Measurements from ENCODE around the gene PPP1R37. TPM values are rescaled to one million over a fixed set of nuclear protein-coding genes. Genes with fewer than 3 reads are reported as not detected.
A peak's percentile ranks its signal among the peaks of the same experiment; 100 is the strongest.

PPP1R37 gene
- polyA plus RNA-seq, 3 donors, result 0.10 to 11.8 (median 0.22) TPM

GRCh38 chr19:45180936-45181335 is 88.0 kb downstream of the PPP1R37 start:
- intact Hi-C loops (cut with micrococcal nuclease), result no loop called here
- peaks cover 0 to 2% (median 0%) of the 10 kb centered on the region in 7 donors for H3K9me3 Mint-ChIP-seq
- peaks cover 61% of the 10 kb centered on the region for H3K4me1 Mint-ChIP-seq
- DNase-seq, result no peak
- H3K4me3 Mint-ChIP-seq, result peak overlapping the region; percentile 35 to 51
- Histone ChIP-seq H3K4me2 (replicated peaks; ENCODE audit: extremely low read depth, low read length, poor library complexity, severe bottlenecking) (peak overlapping the region; percentile 77), H3K27ac (ENCODE audit: low read depth in 1 of 2, low read length in 2 of 2) (peak overlapping the region in 1 of 2 donors; percentile 9), H3K9me3 (replicated peaks in 1 of 2; ENCODE audit: control insufficient read depth in 1 of 2, insufficient read depth in 1 of 2, low read length in 2 of 2) (no peaks in the 10 kb centered on the region), H3K27me3 (ENCODE audit: control insufficient read depth in 2 of 2, insufficient read depth in 2 of 2, low read length in 2 of 2) (no peaks in the 10 kb centered on the region), H3K79me2 (ENCODE audit: insufficient read depth, low read length) (peaks cover 46% of the 10 kb centered on the region), H4K20me1 (ENCODE audit: insufficient read depth, low read length) (peaks cover 45% of the 10 kb centered on the region), H3K36me3 (replicated peaks in 1 of 2; ENCODE audit: control insufficient read depth in 1 of 2, insufficient read depth in 2 of 2, low read length in 2 of 2) (peaks cover 3 to 7% of the 10 kb centered on the region in 2 donors), H3K4me3 (replicated peaks in 1 of 3; ENCODE audit: low read depth in 2 of 3, low read length in 3 of 3) (peak overlapping the region in 1 of 3 experiments; percentile 92), H2AFZ (ENCODE audit: insufficient read depth, low read depth, low read length, poor library complexity, severe bottlenecking) (no peak overlapping the region), H3K9ac (ENCODE audit: insufficient read depth, low read length, poor library complexity, severe bottlenecking) (no peak overlapping the region), H3K4me1 (ENCODE audit: control insufficient read depth in 1 of 2, insufficient read depth in 2 of 2, low read length in 2 of 2) (peaks cover 55 to 69% of the 10 kb centered on the region in 2 donors)
- peaks cover 17 to 26% of the 10 kb centered on the region in 2 donors for H3K36me3 Mint-ChIP-seq
- WGBS (ENCODE audit: insufficient coverage), result 90% methylated on average over 5 of the region's 7 CpGs
- peak overlapping the region in 6 of 7 donors; percentile 34 to 83 (median 64) for H3K27ac Mint-ChIP-seq
- peaks cover 0 to 2% (median 0%) of the 10 kb centered on the region in 3 donors for H3K27me3 Mint-ChIP-seq (ENCODE audit: low read depth in 3 of 3)
- TF ChIP-seq, protein P1, sequence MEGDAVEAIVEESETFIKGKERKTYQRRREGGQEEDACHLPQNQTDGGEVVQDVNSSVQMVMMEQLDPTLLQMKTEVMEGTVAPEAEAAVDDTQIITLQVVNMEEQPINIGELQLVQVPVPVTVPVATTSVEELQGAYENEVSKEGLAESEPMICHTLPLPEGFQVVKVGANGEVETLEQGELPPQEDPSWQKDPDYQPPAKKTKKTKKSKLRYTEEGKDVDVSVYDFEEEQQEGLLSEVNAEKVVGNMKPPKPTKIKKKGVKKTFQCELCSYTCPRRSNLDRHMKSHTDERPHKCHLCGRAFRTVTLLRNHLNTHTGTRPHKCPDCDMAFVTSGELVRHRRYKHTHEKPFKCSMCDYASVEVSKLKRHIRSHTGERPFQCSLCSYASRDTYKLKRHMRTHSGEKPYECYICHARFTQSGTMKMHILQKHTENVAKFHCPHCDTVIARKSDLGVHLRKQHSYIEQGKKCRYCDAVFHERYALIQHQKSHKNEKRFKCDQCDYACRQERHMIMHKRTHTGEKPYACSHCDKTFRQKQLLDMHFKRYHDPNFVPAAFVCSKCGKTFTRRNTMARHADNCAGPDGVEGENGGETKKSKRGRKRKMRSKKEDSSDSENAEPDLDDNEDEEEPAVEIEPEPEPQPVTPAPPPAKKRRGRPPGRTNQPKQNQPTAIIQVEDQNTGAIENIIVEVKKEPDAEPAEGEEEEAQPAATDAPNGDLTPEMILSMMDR (IDR thresholded peaks at IDR 0.05), result no peak

DNA sequence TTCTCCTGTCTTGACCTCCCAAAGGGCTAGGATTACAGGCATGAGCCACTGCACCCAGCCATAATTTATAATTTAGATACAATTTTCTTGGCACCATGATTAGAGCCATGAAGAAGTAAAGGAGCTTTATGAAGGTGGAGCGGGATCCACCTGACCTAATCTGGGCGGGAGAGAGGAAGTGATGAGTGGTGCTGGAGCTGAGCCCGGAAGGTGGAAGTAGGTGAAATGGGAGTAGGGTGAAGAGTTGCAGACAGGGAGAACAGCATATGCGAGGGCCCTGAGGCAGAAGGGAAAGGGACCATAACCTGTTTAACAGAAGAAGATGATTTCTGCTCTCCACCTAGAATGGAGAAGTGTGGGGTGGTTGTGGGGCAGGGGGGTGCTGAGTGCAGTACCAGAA is 89.8 kb downstream of the PPP1R37 start:
- DNase-seq, result no peak
- Histone ChIP-seq H3K4me1 (ENCODE audit: control insufficient read depth in 1 of 2, insufficient read depth in 2 of 2, low read length in 2 of 2) (peaks cover 41 to 55% of the 10 kb centered on the region in 2 donors), H3K36me3 (replicated peaks in 1 of 2; ENCODE audit: control insufficient read depth in 1 of 2, insufficient read depth in 2 of 2, low read length in 2 of 2) (peaks cover 3 to 7% of the 10 kb centered on the region in 2 donors), H3K79me2 (ENCODE audit: insufficient read depth, low read length) (peaks cover 39% of the 10 kb centered on the region), H3K4me2 (replicated peaks; ENCODE audit: extremely low read depth, low read length, poor library complexity, severe bottlenecking) (no peak overlapping the region), H3K27me3 (ENCODE audit: control insufficient read depth in 2 of 2, insufficient read depth in 2 of 2, low read length in 2 of 2) (no peaks in the 10 kb centered on the region), H3K4me3 (replicated peaks in 1 of 3; ENCODE audit: low read depth in 2 of 3, low read length in 3 of 3) (no peak overlapping the region), H2AFZ (ENCODE audit: insufficient read depth, low read depth, low read length, poor library complexity, severe bottlenecking) (no peak overlapping the region), H3K9me3 (replicated peaks in 1 of 2; ENCODE audit: control insufficient read depth in 1 of 2, insufficient read depth in 1 of 2, low read length in 2 of 2) (no peaks in the 10 kb centered on the region), H3K9ac (ENCODE audit: insufficient read depth, low read length, poor library complexity, severe bottlenecking) (no peak overlapping the region), H3K27ac (ENCODE audit: low read depth in 1 of 2, low read length in 2 of 2) (no peak overlapping the region), H4K20me1 (ENCODE audit: insufficient read depth, low read length) (peaks cover 45% of the 10 kb centered on the region)
- intact Hi-C loops (cut with micrococcal nuclease), result no loop called here
- peaks cover 54% of the 10 kb centered on the region for H3K4me1 Mint-ChIP-seq
- H3K27me3 Mint-ChIP-seq (ENCODE audit: low read depth in 3 of 3), result peaks cover 0 to 3% (median 2%) of the 10 kb centered on the region in 3 donors
- H3K36me3 Mint-ChIP-seq, result peaks cover 17 to 24% of the 10 kb centered on the region in 2 donors
- TF ChIP-seq, protein P1 (IDR thresholded peaks at IDR 0.05), result no peak
- H3K4me3 Mint-ChIP-seq, result no peak overlapping the region
- 54% methylated on average over 4 of the region's 4 CpGs for WGBS (ENCODE audit: insufficient coverage)
- peak overlapping the region in 2 of 7 donors; percentile 44 to 88 for H3K27ac Mint-ChIP-seq
- peaks cover 0 to 2% (median 0%) of the 10 kb centered on the region in 7 donors for H3K9me3 Mint-ChIP-seq
